NB4 (cell line): ENCODE data around the gene PLA2G4F.

Source experiments
- DNase-seq: peaks from one replicate; pipeline ENCODE4 v3.0.0; 2010; ENCODE audit warnings: low read depth
- H3K4me3 ChIP-seq: one replicate; pipeline ENCODE4 v1.5.1; 2011; ENCODE audit warnings: mild to moderate bottlenecking, low read depth, low read length, moderate library complexity
- MYC ChIP-seq: IDR thresholded peaks from 2 replicates; pipeline ENCODE4 v1.6.1; 2011; ENCODE audit warnings: low read depth, low read length
- POLR2A ChIP-seq: IDR thresholded peaks from 2 replicates; pipeline ENCODE4 v1.6.1; 2011; ENCODE audit warnings: mild to moderate bottlenecking; ENCODE audit not compliant: insufficient read length; ENCODE audit errors: extremely low read depth
- TF ChIP-seq, protein P1 (sequence below): IDR thresholded peaks from 2 replicates; pipeline ENCODE4 v1.6.1; 2011; ENCODE audit warnings: low read depth, low read length
- TF ChIP-seq, protein P2 (sequence below): IDR thresholded peaks from one replicate; pipeline ENCODE4 v1.5.1; 2012; ENCODE audit warnings: low read depth, low read length

Gene PLA2G4F

GRCh38 chr15:42166225-42166940, 9.9 kb upstream of the PLA2G4F start:
- DNase-seq: no peak
- TF ChIP-seq, protein P1, sequence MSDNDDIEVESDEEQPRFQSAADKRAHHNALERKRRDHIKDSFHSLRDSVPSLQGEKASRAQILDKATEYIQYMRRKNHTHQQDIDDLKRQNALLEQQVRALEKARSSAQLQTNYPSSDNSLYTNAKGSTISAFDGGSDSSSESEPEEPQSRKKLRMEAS: no peak
- no peak for TF ChIP-seq MYC
- TF ChIP-seq, protein P2, sequence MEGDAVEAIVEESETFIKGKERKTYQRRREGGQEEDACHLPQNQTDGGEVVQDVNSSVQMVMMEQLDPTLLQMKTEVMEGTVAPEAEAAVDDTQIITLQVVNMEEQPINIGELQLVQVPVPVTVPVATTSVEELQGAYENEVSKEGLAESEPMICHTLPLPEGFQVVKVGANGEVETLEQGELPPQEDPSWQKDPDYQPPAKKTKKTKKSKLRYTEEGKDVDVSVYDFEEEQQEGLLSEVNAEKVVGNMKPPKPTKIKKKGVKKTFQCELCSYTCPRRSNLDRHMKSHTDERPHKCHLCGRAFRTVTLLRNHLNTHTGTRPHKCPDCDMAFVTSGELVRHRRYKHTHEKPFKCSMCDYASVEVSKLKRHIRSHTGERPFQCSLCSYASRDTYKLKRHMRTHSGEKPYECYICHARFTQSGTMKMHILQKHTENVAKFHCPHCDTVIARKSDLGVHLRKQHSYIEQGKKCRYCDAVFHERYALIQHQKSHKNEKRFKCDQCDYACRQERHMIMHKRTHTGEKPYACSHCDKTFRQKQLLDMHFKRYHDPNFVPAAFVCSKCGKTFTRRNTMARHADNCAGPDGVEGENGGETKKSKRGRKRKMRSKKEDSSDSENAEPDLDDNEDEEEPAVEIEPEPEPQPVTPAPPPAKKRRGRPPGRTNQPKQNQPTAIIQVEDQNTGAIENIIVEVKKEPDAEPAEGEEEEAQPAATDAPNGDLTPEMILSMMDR: no peak
- no peak overlapping the region for H3K4me3 ChIP-seq

GRCh38 chr15:42165106-42165505, 8.7 kb upstream of the PLA2G4F start:
- TF ChIP-seq, protein P2: no peak
- TF ChIP-seq, protein P1: no peak
- TF ChIP-seq POLR2A: no peak
- no peak for TF ChIP-seq MYC
- peak; percentile 70 for DNase-seq
- no peak overlapping the region for H3K4me3 ChIP-seq

GRCh38 chr15:42163947-42164550, 7.6 kb upstream of the PLA2G4F start:
- no peak overlapping the region for H3K4me3 ChIP-seq
- TF ChIP-seq, protein P1: no peak
- TF ChIP-seq, protein P2: no peak
- no peak for TF ChIP-seq POLR2A
- TF ChIP-seq MYC: no peak
- DNase-seq: no peak

DNA sequence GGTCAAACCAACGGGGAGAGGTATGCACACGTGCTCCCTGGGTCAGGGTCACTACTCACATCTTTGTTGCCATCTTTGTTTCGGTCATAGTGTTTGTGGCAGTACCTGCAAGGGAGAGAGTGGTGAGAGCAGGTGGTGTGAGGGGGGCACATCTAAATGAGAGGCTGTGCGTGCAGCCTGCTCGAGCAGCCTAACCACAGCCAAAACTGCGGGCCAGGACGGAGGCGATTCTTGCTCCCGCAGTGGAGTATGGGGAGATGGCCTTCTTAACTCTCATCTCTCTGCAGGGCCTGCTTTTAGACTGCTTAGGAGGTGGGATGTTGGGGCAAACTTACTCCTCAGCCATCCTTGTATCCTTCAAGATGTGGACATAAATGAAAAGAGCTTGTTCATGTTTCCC, 6.9 kb upstream of the PLA2G4F start:
- no peak overlapping the region for H3K4me3 ChIP-seq
- TF ChIP-seq, protein P2: no peak
- TF ChIP-seq MYC (no peak), POLR2A (no peak)
- TF ChIP-seq, protein P1: no peak
- DNase-seq: no peak

DNA sequence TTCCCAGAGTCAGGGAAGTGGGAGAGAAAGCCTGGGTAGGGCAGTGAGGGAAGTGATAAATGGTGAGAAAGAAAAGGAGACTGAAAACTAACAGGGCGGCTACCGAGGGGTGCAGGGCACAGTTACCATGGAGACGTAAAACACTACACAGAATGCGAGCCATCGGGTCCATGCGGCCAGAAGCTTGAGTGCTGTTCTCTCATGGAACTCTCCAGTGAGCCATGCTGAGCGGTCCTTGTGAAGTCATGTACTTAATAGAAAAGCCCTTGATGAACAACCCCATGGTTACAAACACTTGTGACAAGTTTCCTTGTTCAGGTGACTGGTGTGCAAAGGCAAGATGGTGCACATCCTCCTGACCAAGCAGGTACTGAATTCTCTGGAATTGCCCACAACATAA, 3.7 kb upstream of the PLA2G4F start:
- no peak for DNase-seq
- TF ChIP-seq, protein P1: no peak
- TF ChIP-seq, protein P2: no peak
- no peak for TF ChIP-seq POLR2A
- TF ChIP-seq MYC: no peak
- H3K4me3 ChIP-seq: no peak overlapping the region
